GM18499 (cell line): ENCODE data around the gene CSRP2.
A peak's percentile ranks its signal among the peaks of the same experiment; 100 is the strongest.

Source experiments
- ATAC-seq: cut with Tn5 transposase; IDR thresholded peaks from one replicate; pipeline ENCODE4 v1.9.1; 2021; ENCODE audit warnings: moderate number of reproducible peaks; ENCODE audit not compliant: insufficient read depth, unreplicated experiment

The CSRP2 gene

DNA sequence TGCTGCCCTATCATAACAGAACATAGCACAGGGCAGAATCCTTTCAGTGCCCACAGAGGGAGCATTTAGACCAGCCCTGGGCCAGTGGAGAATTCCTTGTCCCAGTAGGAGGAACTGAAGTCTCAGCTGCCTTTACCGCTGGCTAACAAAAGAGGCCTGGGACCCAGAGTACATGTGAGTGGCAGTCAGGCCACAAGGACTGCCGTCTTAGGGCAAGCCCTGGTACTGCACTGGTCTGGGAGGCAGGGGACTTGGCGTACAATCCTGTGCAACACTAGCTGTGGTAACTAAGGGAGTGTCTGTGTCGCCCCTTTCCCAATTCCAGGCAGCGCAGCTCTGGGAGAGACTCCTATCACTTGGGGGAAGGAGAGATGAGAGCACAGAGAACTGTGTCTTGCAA is 17.0 kb upstream of the CSRP2 start:
- ATAC-seq, result no peak

DNA sequence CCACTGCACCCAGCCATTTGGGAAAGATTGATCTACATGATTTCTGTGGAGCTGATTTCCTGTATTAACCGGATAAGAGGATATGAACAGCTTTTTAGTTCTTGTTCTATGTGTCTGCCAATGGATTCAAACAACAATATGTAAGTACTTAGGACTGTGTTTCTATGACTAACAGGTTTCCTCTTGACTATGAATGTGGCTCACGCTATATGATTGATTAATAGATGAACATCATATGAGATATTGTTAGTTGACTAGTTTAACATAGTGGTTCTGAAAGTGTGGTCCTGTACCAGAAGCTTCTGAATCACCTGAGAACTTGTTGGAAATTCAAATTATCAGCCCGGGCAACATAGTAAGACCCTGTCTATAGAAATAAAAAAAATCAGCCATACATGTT is 12.8 kb upstream of the CSRP2 start:
- ATAC-seq, result no peak

DNA sequence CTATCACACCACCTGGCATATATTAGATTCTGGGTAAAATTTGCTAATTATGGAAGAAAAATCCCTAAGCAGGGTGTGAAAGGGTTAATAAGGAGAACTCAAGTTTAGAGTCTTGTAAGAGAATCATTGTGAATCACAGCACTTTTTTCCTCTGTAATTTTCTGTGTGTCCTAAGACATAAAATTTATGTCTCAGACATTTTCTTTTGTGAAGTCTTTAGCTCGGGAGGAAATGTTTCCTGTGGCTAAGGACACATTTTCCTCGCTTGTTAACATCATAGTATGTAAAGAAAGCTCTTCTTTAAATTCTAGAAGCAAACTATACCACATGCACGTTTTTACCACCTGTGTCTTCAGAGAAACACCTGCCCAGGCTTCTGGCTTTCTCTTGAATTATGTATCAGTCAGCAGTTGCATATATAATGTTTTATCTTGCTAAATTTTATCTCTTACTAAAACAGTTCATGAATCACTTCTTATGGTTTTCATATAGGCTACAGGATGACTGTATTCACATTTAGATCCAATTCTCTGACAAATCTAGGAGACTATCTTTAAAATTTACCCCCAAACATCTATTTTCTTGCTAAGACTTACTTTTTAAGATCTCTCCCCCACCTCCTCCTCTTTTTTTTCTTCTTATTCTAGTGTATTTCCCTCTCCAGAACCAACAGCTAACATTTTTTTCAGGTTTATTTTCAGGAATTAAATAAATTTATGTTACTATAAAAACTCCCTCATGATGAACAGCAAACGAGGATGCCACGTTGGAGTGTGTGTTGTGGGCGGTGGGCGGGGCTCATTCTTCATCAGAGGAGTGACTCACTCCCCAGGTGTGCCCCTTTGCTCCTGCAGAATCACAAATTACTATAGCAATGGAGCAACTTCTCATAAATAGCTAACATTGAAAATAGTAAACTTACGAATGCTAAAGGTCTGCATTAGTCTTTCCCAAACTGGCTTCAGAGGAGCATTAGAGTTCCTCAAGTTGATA is 11.6 kb upstream of the CSRP2 start:
- no peak for ATAC-seq

DNA sequence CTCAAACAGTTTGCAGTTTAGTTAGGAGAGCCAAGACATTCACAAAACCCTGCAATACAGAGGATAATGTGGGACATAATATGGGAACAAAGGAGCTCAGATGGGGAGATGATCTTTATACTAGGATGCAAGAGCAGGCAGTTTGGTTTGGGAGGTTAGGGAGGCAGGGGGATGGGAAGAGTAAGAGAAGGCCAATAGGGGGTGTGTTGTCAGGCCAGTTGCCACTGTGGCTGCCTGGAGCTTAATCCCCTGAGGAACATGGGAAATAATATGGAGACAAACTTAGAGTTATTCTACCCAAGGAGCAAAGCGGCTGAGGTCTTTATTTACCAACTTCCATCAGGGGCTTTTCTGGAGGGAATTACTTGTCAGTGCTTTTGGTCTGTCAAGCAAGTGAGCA is 10.0 kb upstream of the CSRP2 start:
- no peak for ATAC-seq

DNA sequence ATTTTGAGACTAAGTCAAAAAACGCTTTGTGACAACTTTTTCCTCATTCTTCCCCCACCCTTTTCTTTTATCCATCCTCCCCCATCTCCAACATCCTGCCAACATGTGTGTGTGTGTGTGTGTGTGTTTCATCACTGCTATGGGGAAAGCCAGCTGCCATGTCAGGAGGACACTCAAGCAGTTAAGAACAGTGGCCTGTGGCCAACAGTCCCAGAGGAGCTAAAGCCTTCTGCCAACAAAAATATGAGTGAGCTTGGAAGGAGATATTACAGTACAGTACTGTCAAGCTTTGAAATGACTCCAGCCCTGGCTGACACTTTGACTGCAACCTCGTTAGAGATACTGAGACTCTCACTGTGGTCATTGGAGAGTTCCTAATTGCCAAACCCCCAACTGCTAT is 5.0 kb upstream of the CSRP2 start:
- no peak for ATAC-seq

DNA sequence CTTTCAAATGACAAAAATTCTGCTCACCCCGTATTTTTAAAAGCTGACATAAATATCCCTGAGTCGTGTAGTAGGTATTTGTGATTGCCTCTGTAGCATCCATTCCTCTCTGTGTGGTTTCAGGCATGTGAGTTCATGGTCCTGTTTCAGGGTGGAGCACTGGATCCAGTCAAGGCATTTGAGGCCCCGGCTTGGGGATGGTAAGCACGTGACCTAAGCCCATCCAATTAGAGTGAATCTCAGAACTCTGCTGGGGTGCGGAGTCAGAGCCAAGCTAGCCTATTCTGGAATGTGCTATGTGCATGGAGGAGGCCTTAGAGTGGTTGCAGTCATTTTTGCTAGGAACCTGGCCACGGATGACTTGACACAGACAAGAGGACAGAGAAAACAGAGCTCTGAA is 4.3 kb upstream of the CSRP2 start:
- ATAC-seq, result no peak

DNA sequence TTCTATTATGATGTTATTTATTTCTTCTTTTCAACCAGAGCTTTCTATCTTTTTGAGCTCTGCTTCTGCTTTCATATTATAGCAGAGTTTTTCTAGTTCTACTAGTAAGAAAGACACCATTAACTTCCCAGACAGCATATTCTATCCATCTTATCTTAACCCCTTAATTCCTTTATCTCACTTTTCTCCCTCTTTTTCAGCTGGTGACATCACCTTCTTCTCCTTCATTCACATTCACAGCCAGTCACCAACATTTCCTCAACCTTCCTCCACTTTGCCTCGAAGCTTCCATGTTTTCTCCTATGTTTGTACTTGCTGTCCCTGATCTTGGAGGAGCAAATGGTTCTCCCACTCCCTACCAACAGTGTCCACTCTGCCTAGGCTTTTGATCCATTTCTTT is 3.5 kb upstream of the CSRP2 start:
- ATAC-seq, result no peak

DNA sequence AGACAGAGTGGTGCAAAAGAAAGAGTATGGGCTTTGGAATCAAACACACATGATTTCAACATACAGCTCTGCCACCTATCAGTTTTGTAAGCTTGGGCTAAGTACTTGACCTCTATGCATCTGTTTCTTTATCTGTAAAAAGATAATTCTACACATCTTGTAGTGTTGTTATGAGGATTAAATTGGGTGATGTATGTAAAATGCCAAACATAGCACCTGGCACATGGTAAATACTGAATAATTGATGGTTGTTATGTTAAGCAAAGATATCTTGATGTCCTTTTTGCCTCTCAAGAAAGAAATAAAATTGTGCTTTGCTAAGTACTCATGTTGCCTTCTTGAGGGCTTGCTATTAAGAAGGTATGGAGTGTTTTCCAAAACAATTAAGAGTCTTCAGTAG is 2.3 kb upstream of the CSRP2 start:
- no peak for ATAC-seq

DNA sequence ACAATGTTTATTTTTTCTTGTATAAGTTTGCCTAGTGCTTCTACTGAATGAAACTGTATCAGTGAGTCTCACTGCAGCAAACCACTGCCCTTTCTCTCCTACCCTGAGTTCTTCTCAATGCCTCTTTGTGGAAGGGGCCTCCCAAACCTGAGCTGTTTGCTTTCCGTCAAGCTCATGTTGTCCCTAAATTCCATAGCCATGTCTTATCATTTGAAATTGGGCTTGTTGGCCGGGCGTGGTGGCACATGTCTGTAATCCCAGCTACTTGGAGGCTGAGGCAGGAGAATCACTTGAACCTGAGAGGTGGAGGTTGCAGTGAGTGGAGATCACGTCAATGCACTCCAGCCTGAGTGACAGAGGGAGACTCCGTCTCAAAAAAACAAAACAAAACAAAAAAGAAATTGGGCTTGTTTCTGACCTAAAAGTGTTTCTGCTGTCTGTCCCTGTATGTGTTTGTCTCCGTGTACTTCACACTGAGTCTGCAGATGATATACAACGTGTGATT is 1.8 kb upstream of the CSRP2 start:
- ATAC-seq, result no peak

DNA sequence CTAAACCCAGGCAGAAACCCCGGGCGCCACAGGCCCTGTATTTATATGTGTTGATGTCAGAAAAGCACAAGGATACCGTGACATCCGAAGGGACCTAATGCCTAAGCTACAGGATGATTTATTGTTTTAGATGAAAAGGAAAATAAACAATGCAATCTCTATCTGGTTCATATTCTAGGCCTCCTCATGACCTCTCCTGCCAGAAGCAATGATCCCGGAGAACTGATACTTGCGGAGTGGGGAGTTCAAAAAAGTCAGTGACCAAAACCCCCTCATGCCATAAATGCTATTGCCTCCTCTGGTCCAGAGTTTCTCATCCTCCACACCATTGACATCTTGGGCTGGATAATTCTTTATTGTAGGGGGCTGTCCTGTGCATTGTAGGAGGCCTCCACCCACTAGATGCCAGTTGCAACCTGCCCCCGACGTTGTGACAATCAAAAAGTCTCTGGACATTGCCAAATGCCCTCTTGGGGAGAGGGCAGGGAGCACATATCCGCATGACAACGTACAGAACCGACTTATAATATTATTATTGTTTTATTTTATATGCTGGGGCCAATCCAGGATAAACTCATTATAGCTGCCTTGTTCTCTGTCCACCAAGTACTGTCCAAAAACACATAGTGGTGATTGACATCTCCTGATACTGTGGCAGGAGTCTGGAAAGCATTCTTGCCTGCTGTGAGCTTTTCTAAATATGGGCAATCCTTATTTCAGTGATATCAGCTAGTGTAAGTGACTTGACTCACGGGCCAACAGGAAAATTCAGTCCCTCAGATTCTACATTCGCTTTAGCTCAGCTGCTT is 1.1 kb upstream of the CSRP2 start:
- ATAC-seq, result no peak

DNA sequence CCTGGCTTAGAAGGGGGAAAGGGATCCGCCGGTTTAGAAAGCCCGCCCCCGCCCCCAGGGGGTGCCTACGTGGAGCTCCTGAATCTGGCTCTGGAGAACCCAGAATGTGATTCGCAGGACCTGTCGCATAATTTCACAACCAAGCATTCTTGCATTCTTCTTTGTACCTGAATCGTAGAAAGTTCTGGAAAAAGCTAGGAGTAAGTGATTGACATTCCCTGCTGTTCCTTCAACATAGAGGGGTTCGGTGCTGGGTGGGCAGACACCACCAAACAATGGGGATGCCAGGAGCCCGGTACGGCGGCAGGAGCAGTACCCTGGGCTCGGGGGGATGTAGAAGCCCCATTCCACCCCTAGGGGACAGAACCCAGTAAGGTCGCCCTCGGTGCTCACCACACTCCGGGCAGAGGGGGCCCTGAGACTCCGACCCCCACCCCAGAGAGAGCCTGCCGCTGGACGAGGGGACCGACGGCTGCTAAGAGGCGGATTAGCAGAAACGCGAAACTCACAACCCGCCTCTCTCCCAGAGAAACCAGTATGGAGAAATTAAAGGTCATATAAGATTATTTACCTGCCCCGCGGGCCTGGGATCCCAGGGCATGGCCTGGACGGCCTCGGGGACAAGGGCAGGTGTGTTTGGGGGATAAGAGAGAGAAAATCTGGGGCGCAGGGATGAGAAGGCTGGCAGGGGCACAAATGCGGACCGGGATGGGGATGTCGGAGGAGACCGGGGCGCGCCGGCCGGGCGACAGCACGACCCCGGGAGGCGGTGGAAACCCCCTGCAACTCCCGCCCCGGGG is 520 bp downstream of the CSRP2 start:
- peak; percentile 25 for ATAC-seq

DNA sequence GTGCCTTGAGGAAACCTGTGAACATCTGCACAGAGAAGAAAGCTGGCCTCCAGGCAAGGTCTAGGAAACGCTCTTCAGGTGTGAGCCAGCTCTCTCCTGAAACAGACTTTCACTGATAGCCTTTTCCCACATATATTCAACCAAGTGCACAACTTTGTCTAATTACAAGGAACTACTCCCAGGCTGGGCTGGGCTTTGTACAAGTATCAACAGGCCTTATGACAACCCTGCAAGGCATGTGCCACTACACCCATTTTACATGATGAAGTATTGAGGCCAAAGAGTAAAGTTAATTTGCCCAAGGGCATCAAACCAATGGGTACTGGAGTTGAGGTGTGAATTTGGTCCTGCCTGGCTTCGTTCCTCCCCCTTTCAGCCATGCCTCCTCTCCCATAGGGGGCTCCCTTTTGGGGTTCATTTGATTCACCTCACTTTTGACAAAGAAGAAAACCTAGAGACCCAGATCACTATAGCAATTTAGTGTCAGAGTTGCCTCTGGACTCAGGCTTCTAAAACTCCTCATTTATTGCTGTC is 2.1 kb downstream of the CSRP2 start:
- no peak for ATAC-seq

DNA sequence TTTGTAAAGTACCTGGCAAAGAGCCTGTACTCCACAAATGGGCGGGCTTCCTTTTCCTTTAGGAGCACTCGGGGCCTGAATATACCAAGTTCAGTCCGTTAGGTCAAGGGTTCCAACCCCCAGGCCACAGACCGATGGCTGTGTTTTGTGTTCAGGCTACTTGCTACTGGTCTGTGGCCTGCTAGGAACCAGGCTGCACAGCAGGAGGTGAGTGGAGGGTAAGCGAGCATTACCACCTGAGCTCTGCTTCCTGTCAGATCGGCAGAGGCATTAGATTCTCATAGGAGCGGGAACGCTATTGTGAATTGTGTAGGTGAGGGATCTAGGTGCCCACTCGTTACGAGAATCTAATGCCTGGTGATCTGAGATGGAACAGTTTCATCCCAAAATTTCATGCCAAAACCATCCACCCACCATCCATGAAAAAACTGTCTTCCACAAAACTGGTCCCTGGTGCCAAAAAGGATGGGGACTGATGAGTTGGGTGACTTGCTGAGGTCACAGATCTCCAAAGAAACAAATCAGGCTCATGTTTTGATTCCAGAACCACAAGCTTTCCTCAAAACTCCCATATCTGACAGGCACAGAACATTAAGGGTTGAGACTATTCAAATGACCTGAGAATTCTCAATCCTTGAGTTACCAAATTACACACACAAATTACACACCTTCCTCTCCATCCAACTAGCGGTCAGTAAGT is 4.2 kb downstream of the CSRP2 start:
- no peak for ATAC-seq

DNA sequence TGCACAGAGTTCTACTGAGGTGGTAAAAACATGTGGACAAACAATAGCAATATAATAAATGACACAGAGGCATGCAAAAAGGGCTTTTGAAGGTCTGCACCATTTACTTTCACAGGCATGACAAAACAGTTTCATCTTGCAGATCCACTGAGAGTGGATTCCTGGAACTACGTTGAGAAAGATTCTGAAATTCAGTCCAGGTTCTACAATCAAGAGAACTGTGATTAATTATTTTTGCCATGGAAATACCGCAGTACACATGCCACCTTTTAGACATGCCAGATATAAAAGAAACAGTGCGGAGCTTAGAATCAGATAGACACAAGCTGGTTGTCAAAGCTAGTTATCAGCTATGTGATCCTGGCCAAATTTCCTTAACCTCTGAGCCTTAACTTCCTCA is 4.8 kb downstream of the CSRP2 start:
- ATAC-seq, result no peak

DNA sequence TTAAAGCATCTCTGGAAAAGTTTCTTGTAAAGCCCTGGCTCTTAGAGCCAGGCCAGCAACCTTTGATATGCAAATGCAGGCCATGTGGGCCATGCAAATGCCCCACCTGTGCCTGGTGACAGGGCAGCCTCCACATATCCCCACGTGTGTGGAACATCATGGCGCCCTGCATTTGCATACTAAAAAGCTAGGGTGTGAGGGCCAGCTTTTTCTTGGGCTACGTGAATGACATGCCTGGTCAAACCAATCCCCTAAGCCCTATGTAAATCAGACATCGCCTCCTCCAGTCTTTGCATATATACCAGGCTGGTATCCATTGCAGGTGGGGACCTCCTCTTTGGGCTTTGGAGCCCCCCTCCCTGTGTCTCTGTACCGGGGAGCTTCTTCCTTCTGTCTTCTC is 6.4 kb downstream of the CSRP2 start:
- ATAC-seq, result no peak

DNA sequence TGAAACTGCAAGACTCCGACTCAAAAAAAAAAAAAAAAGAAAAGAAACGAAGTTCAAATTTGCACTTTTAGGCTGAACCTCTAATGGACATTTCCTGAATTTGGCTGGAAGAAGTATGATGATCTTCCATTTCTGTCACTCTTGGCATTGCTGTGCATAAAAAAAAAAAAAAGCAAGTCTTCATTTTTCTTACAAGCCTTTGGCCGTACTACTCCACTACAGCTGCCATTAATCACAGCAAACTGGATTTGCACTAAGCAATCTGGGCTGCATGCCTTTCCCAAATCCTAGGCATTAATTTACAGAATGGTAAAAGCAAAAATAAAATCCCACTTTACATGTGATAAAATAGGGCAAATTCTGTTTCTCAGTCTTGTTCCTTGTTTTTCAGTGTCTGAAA is 7.1 kb downstream of the CSRP2 start:
- ATAC-seq, result no peak

DNA sequence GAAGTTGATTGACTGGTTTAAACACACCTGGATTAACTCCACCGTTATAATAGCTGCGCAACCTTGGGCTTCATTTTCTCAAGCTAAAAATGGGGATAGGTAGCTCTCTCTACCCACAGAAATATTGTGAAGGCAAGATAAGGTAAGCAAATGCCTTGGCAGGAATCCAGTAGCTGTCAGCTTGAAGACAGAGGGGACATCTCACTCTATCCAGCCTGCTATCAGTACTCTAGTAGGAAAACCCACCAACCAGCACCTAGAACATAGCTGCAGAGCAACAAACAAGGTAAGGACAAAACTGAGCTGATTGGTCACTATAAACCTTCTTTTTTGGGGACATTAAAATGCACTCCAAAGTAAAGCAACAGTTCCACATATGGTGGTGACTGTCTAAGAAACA is 7.7 kb downstream of the CSRP2 start:
- ATAC-seq, result no peak

DNA sequence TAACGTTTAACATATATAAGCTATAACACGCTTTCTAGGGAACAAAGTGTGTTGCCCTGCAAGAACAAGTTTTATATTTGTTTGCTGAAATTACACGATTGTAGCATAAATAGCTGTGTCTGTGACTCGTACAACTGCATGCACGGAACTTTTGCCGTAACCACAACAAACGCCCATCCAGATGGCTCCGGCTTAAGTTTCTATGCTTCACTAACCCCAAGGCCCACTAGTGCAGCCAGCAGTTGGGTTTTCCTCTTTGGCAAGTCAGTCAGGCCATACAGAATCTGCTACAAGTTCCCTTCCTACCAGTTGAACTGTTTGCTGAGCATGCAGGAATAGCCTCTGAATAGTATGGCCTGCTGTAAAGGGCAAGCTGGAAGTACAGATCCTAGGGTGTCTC is 12.1 kb downstream of the CSRP2 start:
- peak; percentile 59 for ATAC-seq

DNA sequence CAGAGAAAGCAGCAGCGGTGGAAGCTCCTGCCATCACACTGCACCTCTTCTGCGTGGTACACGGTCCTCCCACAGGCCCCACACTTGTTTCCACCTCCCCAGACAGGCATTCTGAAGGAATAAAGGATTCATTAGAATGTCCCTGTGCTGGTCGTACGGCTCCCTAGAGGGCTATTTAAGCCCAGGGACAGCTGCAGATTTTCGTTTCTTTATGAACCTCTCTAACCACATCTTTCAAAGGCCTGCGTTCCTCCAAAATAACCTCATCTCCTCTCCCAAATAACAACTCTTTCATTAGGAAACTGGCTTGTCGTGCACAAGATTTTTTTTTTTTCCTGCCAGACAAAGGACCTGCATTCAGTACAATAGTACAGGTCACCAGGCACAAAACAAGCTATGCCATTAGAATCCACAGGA is 12.7 kb downstream of the CSRP2 start:
- no peak for ATAC-seq
